Body of pancreas (tissue), 4 donors: ENCODE measurements around the gene FLACC1.

ENCODE experiments used
- CTCF ChIP-seq, 7 experiments: fragments of 450-650 bp in 4 of 7; fragments of 200-600 bp in 3 of 7; sonication (generic) in 3 of 7; IDR thresholded peaks; one replicate each; pipeline ENCODE4 v1.5.1; 2016 to 2019; ENCODE audit warnings: antibody characterized with exemption in 7 of 7
- POLR2A ChIP-seq, 3 donors: fragments of 450-650 bp; IDR thresholded peaks; one replicate each; pipeline ENCODE4 v1.6.1; 2016; ENCODE audit warnings: antibody characterized with exemption in 3 of 3, mild to moderate bottlenecking in 2 of 3

- TF ChIP-seq CTCF (IDR thresholded peaks at IDR 0.05): no peak
- no peak for TF ChIP-seq POLR2A (IDR thresholded peaks at IDR 0.05)
Measured at GRCh38 chr2:201360256-201360655, 3.1 kb upstream of the FLACC1 start.
